DMS53 (cell line): ENCODE data around the gene HPSE2.
"Not testable (repeated sequence)": the region's sequence is repeated elsewhere in the genome, so short reads cannot be mapped to it uniquely, and the experiment has no call there.

Source experiments
- DNase-seq: peaks from one replicate; lab custom pipeline; 2025; lab: John Stamatoyannopoulos, UW

Gene HPSE2

DNA sequence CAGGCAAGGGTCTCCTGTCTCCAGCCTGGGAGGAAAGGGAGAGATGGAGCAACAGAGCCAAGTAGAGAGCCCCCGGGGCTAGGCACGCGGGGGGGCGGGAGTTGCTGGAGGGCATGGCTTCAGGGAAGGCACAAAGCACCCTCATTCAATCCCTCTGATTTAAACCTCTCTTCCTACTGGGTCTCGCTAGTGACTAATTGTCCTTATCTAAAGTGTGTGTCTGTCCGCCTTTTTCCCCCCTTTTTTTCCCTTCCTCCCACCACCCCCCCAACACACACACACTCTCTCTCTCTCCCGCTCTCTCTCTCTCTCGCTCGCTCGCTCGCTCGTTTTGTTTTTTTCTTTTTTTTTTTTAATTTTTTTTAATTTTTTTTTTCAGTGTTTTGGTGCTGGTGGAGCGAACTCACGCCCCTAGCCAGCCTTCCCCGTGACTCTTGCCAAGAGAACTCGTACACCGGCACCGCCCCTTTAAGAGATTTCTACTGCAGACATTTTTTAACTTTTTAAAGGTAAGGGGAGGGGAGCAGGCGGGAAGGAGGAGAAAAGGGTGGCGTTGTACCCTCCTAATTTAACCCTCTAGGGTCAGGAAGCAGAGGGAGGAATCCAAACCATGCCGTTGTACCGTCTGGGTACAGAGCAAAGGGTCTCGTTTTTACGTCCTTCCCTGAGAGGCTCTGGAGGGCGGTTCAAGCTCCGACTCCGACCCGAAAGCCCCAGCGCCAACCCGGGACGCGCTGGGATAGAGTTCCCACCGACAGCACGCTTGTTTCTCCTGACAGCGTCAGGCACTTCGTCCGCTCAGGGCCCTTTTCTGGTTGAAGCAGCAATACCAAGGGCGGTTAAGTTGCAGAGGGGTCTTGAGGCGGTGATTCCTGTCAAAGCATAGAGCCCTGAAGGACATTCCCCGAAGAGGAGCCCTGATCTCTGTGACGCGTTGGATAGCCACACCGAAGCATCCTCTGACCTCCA is at the start of gene HPSE2:
Gene HPSE2, minus strand, starts transcription at position 195 of the 969 bp plus-strand sequence.
- peak; percentile 37 for DNase-seq

DNA sequence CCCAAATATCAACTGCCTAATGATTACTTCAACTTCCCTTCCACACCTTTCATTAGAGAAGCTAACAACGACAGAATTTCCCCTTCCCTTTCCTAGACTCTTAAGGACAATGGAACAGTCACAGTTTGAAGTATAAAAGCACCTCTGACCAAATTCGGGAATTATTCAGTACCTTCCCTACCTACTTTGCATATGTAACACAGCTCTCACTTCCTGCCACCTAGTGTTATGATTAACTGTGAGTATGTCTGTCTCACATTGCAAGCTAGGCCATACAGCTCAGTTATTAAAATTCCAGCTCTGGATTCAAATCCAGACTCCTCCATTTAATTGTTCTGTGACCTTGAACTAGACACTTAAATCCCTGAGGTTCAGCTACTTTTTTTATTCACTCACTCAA is 44.8 kb upstream of the HPSE2 start:
- no peak for DNase-seq

DNA sequence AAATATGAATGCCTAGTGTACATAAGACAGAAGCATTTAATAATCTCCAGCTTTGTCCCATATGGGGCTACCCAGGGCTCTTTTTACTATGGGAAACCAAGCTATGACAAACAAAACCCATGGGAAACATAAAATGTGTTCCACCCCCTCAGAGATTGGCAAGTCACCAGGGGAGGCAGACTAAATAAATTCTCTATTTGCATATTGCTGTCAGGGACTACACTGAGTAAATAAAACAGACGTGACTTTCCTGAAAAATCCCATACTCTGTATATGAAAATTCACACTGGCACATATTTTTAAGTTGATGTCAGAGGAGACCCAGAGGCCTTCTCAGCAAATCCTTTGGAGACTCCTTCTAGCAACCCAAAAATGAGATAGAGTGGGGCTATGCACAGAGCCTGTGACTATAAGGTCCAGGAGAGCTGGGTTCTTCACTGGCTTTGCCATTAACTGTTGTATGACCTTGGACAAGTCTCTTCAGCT is 44.0 kb upstream of the HPSE2 start:
- DNase-seq, result peak; percentile 45

DNA sequence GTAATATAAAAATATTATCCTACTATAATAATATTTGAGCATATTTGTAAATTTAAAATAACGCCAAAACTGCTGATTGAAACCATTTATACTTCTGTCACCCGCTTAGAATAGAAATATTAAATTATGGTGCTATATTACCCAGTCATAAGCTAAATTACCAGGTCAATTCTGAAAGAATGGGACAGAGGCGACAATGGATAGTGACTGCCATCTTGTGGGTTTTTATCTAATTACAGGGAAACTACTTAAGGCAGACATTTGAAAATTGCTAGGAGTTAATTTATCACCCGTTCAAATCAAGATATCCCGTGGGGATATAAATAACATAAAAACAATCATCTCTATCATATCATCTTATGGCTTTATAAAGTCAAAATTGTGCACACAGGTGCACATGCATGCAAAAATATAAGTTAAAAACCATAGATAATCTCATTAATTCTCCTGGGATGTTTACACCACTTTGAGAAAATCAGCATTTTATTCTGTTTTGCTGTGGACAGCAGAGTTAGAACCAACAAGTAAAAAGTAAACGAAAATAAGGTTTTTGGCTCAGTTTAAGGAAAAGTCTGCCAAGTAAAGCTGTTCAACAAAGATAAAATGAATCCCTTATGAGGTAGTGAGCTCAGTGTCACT is 41.3 kb upstream of the HPSE2 start:
- peak; percentile 58 for DNase-seq

DNA sequence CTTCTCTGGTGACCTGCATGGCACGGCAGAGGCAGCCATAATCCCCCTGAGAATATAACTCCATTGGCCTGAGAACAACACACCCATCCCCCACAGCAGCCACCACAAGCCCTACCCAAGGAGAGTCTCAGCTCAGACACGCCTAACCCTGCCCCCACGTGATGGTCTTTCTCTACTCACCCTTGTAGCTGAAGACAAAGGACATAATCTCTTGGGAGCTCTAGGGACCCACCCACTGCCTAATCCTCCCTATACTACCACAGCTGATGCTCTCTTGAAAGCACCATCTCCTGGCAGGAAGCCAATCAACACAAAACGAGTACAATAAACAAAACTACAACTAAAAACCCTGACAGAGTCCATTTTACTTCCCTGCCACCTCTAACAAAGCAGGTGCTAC is 30.7 kb upstream of the HPSE2 start:
- DNase-seq, result peak; percentile 29

DNA sequence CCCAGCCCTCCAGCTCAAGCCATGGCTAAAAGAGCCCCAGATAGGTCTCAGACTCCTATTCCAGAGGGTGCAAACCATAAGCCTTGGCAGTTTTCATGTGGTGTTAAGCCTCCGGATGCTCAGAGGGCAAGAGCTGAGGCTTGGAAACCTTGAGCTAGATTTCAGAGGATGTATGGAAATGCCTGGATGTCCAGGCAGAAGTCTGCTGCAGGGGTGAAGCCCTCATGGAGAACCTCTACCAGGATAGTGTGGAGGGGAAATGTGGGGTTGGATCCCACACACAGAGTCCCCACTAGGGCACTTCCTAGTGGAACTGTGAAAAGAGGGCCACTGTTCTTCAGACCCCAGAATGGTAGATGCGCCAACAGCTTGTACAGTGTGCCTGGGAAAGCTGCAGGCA is 13.2 kb upstream of the HPSE2 start:
- peak; percentile 4 for DNase-seq

DNA sequence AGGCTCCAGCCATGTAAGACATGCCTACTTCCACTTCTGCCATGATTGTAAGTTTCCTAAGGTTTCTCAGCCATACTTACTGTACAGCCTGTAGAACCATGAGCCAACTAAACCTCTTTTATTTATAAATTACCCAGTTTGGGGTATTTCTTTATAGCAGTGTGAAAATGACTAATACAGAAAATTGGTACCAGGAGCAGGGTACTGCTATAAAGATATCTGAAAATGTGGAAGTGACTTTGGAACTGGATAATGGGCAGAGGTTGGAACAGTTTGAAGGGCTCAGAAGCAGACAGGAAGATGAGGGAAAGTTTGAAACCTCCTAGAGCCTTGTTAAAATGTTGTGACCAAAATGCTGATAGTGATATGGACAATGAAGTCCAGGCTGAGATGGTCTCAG is 12.2 kb upstream of the HPSE2 start:
- not testable (repeated sequence) for DNase-seq

DNA sequence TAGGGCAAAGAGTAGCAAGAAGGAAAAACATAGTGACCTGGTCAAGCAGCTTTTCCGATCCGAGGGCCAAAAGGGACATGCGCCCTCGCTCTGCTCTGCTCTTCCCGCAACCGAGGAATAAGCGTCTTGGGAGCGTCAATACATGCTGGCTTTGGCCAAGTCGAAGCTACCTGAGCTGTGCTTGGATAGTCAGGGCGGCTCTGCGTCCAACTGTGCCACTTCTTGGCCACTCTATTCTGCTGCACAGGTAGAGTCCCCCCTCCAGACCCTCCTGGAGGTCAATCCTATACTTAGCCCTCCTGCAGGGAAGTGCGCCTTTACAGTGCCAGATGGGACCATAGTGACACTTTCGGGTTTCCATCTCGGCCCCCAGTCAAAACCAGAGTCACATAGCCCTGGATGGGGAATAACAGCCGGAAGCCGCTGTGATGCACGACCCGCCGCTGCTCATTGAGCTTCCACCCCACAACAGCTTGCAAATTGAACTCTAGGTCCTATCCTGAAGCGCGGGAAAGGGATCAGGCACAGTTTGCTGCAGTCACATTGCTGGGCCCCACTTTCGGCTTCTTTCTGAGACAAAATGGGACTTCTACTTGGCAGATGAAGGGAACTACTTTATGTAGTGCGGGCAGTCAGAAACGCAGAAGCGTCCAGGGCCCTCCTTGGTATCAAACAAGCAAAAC is 1.1 kb upstream of the HPSE2 start:
- no peak for DNase-seq

DNA sequence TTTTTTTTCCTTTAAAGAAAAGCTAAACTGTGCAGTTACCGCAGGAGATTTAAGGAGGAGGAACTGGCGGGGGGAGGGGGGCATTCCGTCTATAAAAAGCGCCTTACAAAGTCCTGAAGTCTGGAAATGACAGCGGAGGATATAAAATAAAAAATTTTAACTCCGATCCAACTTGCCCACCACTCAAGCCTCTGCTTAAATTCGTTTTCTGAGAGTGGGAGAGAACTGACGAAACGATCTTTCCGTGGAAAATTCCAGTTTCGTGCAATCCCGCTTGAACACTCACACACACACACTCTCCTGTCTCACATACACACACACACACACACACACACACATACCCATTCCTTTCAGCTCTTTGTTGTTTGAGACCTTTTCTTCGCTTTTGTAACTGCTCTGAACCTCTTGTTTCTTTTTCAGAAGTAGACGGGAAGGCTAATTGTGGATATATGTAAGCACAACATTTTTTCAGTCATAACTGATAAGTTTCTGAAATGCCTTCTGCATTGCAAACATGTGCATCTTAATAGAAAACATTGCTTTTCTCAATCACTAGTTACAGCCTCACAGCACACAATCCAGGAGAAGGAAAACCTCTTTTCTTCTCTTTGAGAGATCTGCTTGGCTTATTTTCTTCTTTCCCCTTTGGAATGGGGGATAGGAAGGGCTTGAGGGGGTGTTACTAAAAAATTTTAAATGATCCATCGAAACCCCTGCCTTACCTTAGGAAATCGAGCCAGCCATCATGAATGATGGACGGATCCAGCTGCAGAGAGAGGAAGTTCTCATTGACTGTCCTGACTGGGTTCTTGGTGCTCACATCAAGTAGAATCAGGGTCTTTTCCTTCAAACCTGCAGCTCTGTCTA is 628 bp downstream of the HPSE2 start:
- peak; percentile 53 for DNase-seq

DNA sequence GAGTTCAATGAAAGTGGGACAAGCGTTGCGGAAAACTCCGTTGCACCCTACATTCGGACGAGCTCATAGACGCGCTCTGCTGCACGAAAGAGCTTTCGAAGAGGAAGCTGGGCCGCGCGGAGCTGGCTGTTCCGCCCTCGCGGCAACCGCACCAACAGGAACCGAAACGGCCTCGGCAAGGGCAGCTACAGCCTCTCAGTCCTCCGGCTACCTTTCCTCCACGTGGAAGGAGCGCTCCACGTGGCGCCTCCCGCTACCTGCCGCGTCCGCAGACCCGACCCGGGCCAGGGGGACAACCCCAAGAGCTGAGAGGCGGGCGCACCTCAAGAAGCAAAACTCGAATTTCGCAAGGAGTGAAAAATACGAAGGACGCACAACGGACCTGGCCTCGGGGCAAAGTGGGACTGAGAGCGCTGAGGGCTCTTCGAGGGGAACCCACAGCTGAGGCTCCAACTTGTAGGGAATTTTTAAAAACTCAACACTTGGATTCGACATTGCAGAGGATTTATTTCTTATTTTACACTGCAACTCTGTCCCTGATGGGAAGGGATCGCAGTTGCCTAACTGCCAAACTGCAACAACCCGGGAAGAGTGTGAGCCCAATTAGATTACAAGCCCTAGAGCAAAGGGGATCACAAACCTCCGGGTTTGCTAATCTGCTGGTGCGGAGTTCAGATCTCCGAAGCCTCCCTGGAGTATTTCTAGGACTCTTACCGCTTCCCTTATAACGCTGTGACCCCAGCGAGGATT is 1.4 kb downstream of the HPSE2 start:
- peak; percentile 89 for DNase-seq

DNA sequence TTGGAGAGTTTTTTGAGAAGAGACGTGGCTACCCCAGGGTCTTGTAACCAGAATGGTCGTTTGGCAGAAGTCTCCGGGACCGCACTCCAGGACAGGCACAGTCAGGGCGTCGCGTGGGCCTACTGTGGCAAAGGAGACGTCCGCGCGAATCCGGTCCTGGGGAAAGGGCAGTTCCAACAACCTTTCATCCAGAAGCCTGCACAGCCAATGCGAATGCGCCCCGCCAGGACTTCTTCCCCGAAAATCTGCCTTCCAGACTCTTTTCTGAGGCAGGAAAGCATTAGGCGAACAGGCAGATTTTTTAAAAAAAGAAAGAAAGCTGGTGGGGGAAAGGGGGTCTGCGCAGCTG is 2.0 kb downstream of the HPSE2 start:
- peak; percentile 65 for DNase-seq

DNA sequence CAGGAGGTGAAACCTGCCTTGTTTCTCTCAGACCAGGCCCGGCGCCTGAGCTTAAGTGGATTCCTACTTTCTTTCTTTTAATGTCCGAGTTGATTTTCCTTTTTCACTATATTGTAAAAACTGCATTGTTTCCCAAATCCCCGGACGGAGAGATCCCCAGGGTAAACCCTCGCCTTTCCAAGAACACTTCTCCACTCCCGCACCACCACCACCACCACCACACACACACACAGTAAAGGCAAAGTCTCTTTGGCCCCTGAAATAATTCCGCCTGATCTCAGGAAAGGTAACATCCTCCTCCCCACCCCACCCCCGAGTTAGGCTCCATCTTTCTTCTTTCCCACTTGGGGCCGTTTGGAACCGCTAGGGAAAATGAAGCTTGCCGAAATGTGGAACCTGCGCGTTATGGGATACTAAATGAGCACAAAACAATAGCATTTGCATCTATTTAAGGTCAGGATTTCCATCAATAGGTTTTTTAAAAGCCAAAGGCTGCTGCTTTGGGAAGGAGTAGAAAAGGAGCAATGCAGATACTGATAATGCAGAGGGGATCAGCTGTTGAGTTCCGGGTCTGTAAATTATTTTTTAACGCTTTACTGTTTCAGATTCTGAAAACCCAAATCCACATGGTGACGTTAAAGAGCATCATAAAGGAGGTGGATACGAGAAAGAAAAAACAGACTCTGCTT is 2.5 kb downstream of the HPSE2 start:
- DNase-seq, result peak; percentile 55

DNA sequence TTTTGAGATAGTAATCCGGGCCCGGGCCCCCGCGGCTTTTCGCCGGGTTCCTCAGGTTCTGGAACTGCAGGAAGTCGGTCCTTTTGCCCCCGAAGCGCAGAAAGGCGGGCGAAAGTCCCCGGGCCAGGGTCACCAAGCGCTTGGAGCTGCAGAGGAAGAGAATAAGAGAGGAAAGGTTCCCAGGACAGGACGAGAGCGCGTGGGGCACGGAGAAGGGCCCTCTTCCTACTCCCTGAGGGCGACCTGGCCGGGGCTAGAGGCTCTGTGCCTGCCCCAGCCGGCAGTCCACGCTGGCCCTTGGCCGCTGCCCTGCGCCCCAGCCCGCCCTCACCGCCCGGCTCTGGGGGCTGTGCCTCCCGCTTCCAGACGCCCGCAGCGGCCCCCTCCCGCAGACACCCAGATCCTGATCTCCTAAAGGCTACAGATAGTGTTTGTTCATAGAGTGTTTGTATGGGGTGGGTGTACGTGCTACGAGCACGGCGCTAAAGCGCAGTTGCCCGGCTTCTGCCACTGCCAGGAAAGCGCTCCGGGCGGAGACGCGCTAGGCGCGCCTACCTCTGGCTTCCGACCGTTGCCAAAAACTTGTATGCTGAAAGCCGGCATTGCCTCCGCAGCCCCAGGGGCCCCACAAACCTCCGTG is 3.2 kb downstream of the HPSE2 start:
- peak; percentile 66 for DNase-seq

DNA sequence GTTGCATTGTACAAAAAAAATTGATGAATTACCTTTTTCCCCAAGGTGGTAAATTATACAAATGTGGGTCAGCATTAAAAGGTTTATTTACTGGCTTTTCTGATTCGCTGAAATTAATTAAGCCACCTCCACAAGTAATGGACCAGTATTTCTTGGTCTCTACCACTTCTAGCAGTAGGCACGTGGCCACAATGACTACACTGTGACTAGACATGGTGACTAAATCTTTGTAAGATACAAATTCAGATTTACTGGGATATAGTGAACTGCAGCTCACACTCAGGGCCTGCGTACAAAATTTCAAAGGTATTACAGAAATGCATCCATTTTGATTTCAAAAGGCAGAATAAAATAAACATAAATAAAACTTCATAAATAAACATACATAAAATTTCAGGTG is 10.9 kb downstream of the HPSE2 start:
- DNase-seq, result no peak

DNA sequence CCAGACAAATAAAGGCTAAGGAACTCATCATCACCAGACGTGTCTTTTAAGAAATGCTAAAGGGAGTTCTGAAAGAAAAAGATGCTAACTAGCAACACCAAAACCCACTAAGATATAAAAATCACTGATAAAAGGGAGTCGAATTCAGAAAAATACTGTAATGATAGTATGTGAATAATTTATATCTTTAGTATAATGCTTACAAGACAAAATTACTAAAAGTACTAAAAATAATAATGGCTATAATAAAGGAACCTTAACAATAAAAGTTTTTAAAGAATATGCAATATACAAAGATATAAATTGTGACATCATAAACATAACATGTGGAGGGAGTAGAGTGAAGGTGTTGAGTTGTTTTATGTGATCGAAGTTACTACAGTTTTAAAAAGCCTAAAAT is 28.3 kb downstream of the HPSE2 start:
- no peak for DNase-seq

DNA sequence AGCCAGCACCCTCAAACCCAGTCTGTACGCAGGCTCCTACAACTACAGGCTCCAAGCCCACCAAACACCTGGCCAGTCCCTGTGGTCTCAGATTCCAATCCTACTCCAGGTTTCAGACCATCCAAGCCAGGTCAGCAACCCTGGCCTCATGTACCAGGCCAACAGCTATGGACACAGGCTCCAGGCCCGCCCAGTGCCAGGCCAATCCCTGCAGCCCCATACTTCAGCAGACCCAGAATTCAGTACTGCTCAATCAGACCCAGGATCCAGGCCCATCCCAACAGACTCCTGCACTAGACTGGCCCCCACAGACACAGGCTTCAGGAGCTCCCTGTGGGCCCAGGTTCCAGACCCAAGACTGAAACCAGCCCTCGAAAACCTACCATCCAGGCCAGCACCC is 32.3 kb downstream of the HPSE2 start:
- DNase-seq, result no peak

DNA sequence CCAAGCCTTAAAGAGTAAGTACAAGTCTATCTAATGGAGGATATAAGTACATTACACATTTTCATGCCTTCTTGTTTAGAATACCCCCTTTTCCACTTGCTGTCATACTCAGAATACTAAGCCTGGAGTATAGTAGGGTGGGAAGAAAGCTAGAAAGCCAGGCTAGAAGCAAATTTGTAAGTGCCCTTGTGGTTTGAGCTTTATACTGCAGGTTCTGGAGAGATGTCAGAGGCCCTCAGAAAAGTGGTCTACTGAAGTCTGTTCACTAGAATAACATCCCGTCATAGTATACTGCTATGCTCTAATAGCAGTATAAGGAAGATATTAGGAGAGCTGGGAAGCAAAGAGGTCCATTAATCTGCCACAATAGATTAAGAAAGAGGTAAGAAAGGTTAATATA is 62.7 kb downstream of the HPSE2 start:
- DNase-seq, result no peak

DNA sequence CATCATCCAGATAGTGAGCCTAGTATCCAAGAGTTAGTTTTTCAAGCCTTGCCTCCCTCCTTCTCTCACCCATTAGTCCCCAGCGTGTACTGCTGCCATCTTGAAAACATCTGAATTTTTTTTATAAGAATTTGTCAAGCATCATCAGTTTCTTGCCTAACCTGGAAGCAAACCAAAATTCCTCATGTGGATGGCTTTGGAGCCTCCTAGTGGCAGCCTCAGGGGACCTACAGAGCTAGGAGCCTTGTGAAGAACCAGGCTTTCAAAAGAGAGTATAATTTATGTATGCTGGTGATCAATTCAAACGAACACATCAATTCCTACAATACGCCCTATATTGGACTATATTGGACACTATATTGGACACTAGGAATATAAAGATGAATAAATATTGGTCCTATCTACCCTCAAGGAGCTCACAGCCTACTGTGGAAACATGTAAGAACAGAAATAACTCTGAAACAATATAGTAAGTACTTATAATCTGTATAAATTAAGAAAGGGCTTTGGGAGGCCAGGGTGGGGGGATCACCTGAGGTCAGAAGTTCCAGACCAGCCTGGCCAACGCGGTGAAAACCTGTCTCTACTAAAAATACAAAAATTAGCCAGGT is 63.4 kb downstream of the HPSE2 start:
- DNase-seq, result peak; percentile 75

DNA sequence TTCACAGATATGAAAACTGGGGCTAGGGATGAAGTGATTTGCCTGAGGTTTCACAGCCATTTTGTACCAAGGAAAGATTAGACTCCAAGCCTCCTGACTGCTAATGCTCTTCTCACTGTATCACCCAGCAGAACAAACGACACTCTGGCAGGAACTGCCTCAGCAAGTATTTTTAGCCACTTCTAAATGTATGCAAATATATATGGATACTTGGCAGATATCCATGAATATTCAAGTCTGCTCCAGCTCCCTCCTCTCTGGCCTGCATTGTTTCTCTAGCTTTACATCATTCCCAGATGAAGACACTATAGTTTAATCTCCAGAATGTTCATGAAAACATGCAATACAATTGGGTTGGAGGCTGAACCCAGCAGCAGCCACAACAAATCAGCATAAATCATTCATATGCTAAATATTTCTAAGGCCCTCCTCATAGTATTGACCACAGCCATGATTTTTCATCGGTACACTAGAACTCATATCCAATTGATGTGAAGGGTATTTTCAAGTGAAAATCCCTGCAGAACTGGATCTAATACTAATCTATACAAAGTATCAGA is 65.5 kb downstream of the HPSE2 start:
- peak; percentile 5 for DNase-seq
